ENCODE data around the gene RAPGEF4. TPM values are rescaled to one million over a fixed set of nuclear protein-coding genes. Genes with fewer than 3 reads are reported as not detected.

Gene RAPGEF4
- total and polyA plus RNA-seq, 9 of the 15 experiments (the other 6 are each of a cell fraction or from before 2014, with no cell fraction given) = 0.04 to 0.33 (median 0.13) TPM; not detected in 6

GRCh38 chr2:172924097-172924660, 188.5 kb downstream of the RAPGEF4 start:
- POLR2A ChIA-PET = interaction anchor here (0.6 kb wide), 1 partner anchor 245 kb away, joined by 3 read pairs; no protein-coding TSS in a partner anchor
- FAIRE-seq = no peak
- in situ Hi-C loops (cut with MboI) = no loop called here

More at GRCh38 chr2:172924097-172924660, 188.5 kb downstream of the RAPGEF4 start:
- no TSS peak for BruUV-seq (replicated peaks)
- DNase-seq (ENCODE audit: extremely low read depth in 1 of 4, low spot score in 3 of 4) (no peak), ATAC-seq (no peak)
- Histone ChIP-seq H2AFZ (ENCODE audit: low read depth, low read length) (no peak overlapping the region), H3K9me1 (ENCODE audit: control insufficient read depth, insufficient read depth, low read length) (no peaks in the 10 kb centered on the region), H3K9me3 (replicated peaks; ENCODE audit: control insufficient read depth, insufficient read depth, low read depth, low read length) (no peaks in the 10 kb centered on the region), H3K79me2 (ENCODE audit: control insufficient read depth, insufficient read depth, low read length) (no peaks in the 10 kb centered on the region), H3K27ac (ENCODE audit: extremely low read depth, low read depth, low read length) (no peak overlapping the region), H3K36me3 (ENCODE audit: control insufficient read depth, insufficient read depth, low read length) (no peaks in the 10 kb centered on the region), H3K27me3 (ENCODE audit: control insufficient read depth in 2 of 2, insufficient read depth in 2 of 2, low read length in 2 of 2) (peaks cover 6 to 8% of the 10 kb centered on the region in 2 experiments; a peak in 4 of 5 replicates), H4K20me1 (replicated peaks; ENCODE audit: control insufficient read depth, insufficient read depth, low read length) (no peaks in the 10 kb centered on the region), H3K4me1 (replicated peaks in 1 of 2; ENCODE audit: control insufficient read depth in 2 of 2, insufficient read depth in 2 of 2, low read length in 2 of 2) (no peaks in the 10 kb centered on the region), H3K4me2 (ENCODE audit: insufficient read depth, low read length) (no peak overlapping the region), H3K4me3 (no peak overlapping the region), H3K9ac (ENCODE audit: insufficient read depth in 1 of 2, low read depth in 2 of 2, low read length in 2 of 2) (no peak overlapping the region)
- TF ChIP-seq YBX1 (IDR thresholded peaks at IDR 0.05) = no peak
- TF ChIP-seq NFXL1 (CRISPR knock-in tag; IDR thresholded peaks at IDR 0.05) = no peak
- TF ChIP-seq THRB (CRISPR knock-in tag; conservative IDR thresholded peaks at IDR 0.05) = no peak
- TF ChIP-seq, protein P1, sequence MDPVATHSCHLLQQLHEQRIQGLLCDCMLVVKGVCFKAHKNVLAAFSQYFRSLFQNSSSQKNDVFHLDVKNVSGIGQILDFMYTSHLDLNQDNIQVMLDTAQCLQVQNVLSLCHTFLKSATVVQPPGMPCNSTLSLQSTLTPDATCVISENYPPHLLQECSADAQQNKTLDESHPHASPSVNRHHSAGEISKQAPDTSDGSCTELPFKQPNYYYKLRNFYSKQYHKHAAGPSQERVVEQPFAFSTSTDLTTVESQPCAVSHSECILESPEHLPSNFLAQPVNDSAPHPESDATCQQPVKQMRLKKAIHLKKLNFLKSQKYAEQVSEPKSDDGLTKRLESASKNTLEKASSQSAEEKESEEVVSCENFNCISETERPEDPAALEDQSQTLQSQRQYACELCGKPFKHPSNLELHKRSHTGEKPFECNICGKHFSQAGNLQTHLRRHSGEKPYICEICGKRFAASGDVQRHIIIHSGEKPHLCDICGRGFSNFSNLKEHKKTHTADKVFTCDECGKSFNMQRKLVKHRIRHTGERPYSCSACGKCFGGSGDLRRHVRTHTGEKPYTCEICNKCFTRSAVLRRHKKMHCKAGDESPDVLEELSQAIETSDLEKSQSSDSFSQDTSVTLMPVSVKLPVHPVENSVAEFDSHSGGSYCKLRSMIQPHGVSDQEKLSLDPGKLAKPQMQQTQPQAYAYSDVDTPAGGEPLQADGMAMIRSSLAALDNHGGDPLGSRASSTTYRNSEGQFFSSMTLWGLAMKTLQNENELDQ (CRISPR knock-in tag; IDR thresholded peaks at IDR 0.05; ENCODE audit: borderline replicate concordance) = no peak
- no peak for TF ChIP-seq ZNF589 (CRISPR knock-in tag; IDR thresholded peaks at IDR 0.05; ENCODE audit: low read depth)
- no peak for TF ChIP-seq EGR1 (conservative IDR thresholded peaks at IDR 0.05)
- TF ChIP-seq PTBP1 (IDR thresholded peaks at IDR 0.05; ENCODE audit: low read depth, low read length) = no peak
- TF ChIP-seq NUFIP1 (IDR thresholded peaks at IDR 0.05; ENCODE audit: partially characterized antibody) = no peak
- TF ChIP-seq POLR2B (IDR thresholded peaks at IDR 0.05; ENCODE audit: low read depth, partially characterized antibody) = no peak
- no peak for TF ChIP-seq ZNF408 (CRISPR knock-in tag; IDR thresholded peaks at IDR 0.05; ENCODE audit: low read depth)
- WGBS (ENCODE audit: insufficient coverage, low coverage, missing lambda C conversion rate) = 2% methylated on average over 4 of the region's 4 CpGs
- intact Hi-C loops (cut with micrococcal nuclease) = no loop called here
- CTCF ChIA-PET (ENCODE audit: low intra/inter-chr PET ratio) = no interaction called here

Data from K562 (cell line).